ENCODE measurements around the gene LCE3D. TPM values are rescaled to one million over a fixed set of nuclear protein-coding genes. Genes with fewer than 3 reads are reported as not detected.

The LCE3D gene
- total and polyA plus RNA-seq, 10 of the 15 experiments (the other 5 are each of a cell fraction or from before 2014, with no cell fraction given), result 0.27 TPM; not detected in 9

DNA sequence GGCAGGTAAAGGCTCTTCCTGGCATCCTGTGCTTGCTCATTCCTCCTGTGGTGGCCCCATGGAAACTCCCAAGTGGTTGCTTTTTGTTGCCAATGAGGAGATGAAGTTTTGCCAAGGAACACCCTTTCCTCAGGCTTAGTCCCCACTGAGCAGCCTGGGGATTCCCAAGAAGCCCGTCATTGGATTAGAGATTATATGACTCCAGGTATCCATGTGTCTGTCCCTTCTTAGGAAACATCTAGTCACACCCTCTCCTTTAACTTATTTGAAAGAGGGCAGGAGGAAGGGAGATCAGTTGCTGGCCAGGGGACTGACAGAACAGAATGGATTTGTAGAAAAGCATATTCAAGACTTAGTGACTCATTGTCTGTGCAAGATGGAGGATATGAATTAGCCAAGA, 46.4 kb upstream of the LCE3D start (continued):
- TF ChIP-seq, protein P1, sequence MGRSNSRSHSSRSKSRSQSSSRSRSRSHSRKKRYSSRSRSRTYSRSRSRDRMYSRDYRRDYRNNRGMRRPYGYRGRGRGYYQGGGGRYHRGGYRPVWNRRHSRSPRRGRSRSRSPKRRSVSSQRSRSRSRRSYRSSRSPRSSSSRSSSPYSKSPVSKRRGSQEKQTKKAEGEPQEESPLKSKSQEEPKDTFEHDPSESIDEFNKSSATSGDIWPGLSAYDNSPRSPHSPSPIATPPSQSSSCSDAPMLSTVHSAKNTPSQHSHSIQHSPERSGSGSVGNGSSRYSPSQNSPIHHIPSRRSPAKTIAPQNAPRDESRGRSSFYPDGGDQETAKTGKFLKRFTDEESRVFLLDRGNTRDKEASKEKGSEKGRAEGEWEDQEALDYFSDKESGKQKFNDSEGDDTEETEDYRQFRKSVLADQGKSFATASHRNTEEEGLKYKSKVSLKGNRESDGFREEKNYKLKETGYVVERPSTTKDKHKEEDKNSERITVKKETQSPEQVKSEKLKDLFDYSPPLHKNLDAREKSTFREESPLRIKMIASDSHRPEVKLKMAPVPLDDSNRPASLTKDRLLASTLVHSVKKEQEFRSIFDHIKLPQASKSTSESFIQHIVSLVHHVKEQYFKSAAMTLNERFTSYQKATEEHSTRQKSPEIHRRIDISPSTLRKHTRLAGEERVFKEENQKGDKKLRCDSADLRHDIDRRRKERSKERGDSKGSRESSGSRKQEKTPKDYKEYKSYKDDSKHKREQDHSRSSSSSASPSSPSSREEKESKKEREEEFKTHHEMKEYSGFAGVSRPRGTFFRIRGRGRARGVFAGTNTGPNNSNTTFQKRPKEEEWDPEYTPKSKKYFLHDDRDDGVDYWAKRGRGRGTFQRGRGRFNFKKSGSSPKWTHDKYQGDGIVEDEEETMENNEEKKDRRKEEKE (IDR thresholded peaks at IDR 0.05), result no peak
- TF ChIP-seq YY1 (IDR thresholded peaks at IDR 0.05; ENCODE audit: low read depth, low read length), result no peak
- TF ChIP-seq PBX3 (IDR thresholded peaks at IDR 0.05; ENCODE audit: insufficient replicate concordance, low read depth, low read length), result no peak

DNA sequence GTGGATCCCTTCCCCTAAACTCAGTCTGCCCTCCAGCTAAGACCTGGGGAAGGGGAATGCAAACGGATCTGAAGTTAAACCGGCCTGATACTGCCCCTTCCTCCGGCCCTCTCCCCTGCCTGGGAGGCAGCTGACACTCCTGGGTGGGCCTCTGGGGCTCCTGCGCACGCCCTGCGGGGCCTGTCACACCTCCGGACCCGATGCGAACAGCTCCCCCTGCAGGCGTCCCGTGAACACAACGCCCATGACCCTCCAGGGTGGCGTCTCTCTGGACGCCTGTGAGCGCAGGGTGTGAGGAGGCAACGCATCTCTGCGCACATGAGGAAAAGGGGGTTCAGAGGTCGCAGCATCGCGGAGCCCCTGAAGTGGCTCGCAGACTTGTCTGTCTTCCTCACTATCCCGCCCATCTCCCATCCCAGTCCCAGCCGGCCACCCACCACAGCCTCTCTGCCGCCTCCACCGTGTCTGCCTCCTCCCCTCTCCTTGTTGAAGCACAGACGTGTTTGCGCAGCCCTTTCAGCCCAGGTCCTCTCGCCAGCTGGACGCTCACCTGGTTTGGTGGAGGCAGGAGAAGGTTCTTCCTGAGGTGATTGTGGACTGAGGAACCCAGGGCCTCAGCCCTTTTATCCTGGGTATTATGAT, 43.0 kb upstream of the LCE3D start:
- in situ Hi-C loops (cut with MboI) (no loop called here), intact Hi-C loops (cut with micrococcal nuclease; ENCODE audit: unreplicated experiment) (loop anchor here (10.0 kb wide), 1 partner anchor 129 kb away; no protein-coding TSS in a partner anchor)
- no peak for DNase-seq (ENCODE audit: low read depth, low spot score)
- ATAC-seq, result peak; percentile 76
- no peaks in the 10 kb centered on the region for H3K4me1 ChIP-seq (ENCODE audit: control insufficient read depth, insufficient read depth, low read length)
- no peaks in the 10 kb centered on the region; the same call in 1 of the 3 replicates for H3K9me3 ChIP-seq (replicated peaks; ENCODE audit: control insufficient read depth, insufficient read depth, low read length)
- no peaks in the 10 kb centered on the region for H3K36me3 ChIP-seq (ENCODE audit: control insufficient read depth in 2 of 2, insufficient read depth in 2 of 2, low read length in 1 of 2)
- no peaks in the 10 kb centered on the region for H3K79me2 ChIP-seq (ENCODE audit: control insufficient read depth, insufficient read depth, low read length)
- no peaks in the 10 kb centered on the region for H3K27me3 ChIP-seq (replicated peaks in 1 of 2; ENCODE audit: control insufficient read depth in 2 of 2, insufficient read depth in 2 of 2, low read length in 1 of 2)
- H4K20me1 ChIP-seq (ENCODE audit: control insufficient read depth, insufficient read depth), result no peaks in the 10 kb centered on the region
- no peak overlapping the region for H3K9ac ChIP-seq (ENCODE audit: control insufficient read depth, insufficient read depth, low read length)
- ChIA-PET CTCF (interaction anchor here (1.0 kb wide), 1 partner anchor 25 kb away, joined by 3 read pairs; no protein-coding TSS in a partner anchor), SMC1A (ENCODE audit: uncharacterized antibody, unreplicated experiment) (no interaction called here), POLR2A (no interaction called here), RAD21 (ENCODE audit: unreplicated experiment) (interaction anchor here (0.8 kb wide), 1 partner anchor 64 kb away, joined by 3 read pairs; no protein-coding TSS in a partner anchor)
- no peak overlapping the region for H2AFZ ChIP-seq (ENCODE audit: control insufficient read depth, low read depth, low read length)
- no TSS peak for BruUV-seq (replicated peaks)
- H3K4me2 ChIP-seq (ENCODE audit: control insufficient read depth, insufficient read depth), result no peak overlapping the region
- WGBS (ENCODE audit: insufficient coverage, insufficient replicate concordance, low lambda C conversion rate, missing lambda C conversion rate), result 31% methylated on average over 29 of the region's 29 CpGs
- H3K4me3 ChIP-seq, result no peak overlapping the region
- no peak overlapping the region for H3K27ac ChIP-seq (ENCODE audit: control insufficient read depth, insufficient read depth)
- no peak for FAIRE-seq
- TF ChIP-seq MTA2 (IDR thresholded peaks at IDR 0.05; ENCODE audit: low read depth) (no peak), ZBTB33 (IDR thresholded peaks at IDR 0.05) (no peak), CTCF (IDR thresholded peaks at IDR 0.05 in 2 of 3, conservative IDR thresholded peaks at IDR 0.05 in 1 of 3; ENCODE audit: control insufficient read depth in 2 of 3, extremely low read depth in 1 of 3, insufficient read depth in 1 of 3, low read depth in 3 of 3, low read length in 3 of 3) (peak; percentile 33 to 52 (median 46)), RCOR1 (conservative IDR thresholded peaks at IDR 0.05; ENCODE audit: low read depth, low read length) (no peak), SMARCA5 (IDR thresholded peaks at IDR 0.05) (no peak)
